SK-N-MC (cell line): ENCODE measurements around the gene MAN1C1.

ENCODE experiments used
- EZH2 ChIP-seq: fragments of 200-600 bp; sonication (generic); IDR thresholded peaks from one replicate; pipeline ENCODE4 v1.6.1; 2017; ENCODE audit warnings: antibody characterized with exemption
- FOXP2 ChIP-seq: optimal IDR thresholded peaks from 2 replicates; pipeline ENCODE3; 2011; ENCODE audit warnings: mild to moderate bottlenecking, moderate library complexity; ENCODE audit not compliant: insufficient read depth; ENCODE audit errors: extremely low read length, control extremely low read depth
- POLR2AphosphoS5 ChIP-seq: IDR thresholded peaks from 2 replicates; pipeline ENCODE4 v1.6.1; 2012; ENCODE audit warnings: mild to moderate bottlenecking, low read depth, low read length, borderline replicate concordance

- TF ChIP-seq POLR2AphosphoS5 = no peak
- no peak for TF ChIP-seq EZH2
- TF ChIP-seq FOXP2 = no peak
Measured at GRCh38 chr1:25795211-25795610, 178.6 kb downstream of the MAN1C1 start.
